Activated naive CD8-positive, alpha-beta T cell (primary cell): ENCODE data around the gene CYP27B1.
"Not testable (repeated sequence)": the region's sequence is repeated elsewhere in the genome, so short reads cannot be mapped to it uniquely, and the experiment has no call there.

Experiments used
- H3K27ac Mint-ChIP-seq: one replicate; pipeline ENCODE4 v1.8.0; 2021; ENCODE audit warnings: mixed read lengths
- H3K27me3 Mint-ChIP-seq: one replicate; pipeline ENCODE4 v1.8.0; 2021; ENCODE audit warnings: mixed read lengths
- H3K36me3 Mint-ChIP-seq: one replicate; pipeline ENCODE4 v1.8.0; 2021; ENCODE audit warnings: mixed read lengths
- H3K4me1 Mint-ChIP-seq: one replicate; pipeline ENCODE4 v1.8.0; 2021; ENCODE audit warnings: low read depth, mixed read lengths
- H3K4me3 Mint-ChIP-seq: one replicate; pipeline ENCODE4 v1.8.0; 2021; ENCODE audit warnings: mild to moderate bottlenecking, mixed read lengths
- H3K9me3 Mint-ChIP-seq: one replicate; pipeline ENCODE4 v1.8.0; 2021; ENCODE audit warnings: low read depth, mixed read lengths

Gene CYP27B1

GRCh38 chr12:57722716-57723629 is 43.9 kb downstream of the CYP27B1 start:
- Mint-ChIP-seq H3K27me3 (no peaks in the 10 kb centered on the region), H3K4me1 (peaks cover 16% of the 10 kb centered on the region), H3K4me3 (no peak overlapping the region), H3K36me3 (peaks cover 3% of the 10 kb centered on the region), H3K9me3 (no peaks in the 10 kb centered on the region), H3K27ac (peak overlapping the region; percentile 10)

GRCh38 chr12:57721846-57722608 is 44.9 kb downstream of the CYP27B1 start:
- not testable (repeated sequence) for H3K4me3 Mint-ChIP-seq, H3K27me3 Mint-ChIP-seq, H3K27ac Mint-ChIP-seq, H3K36me3 Mint-ChIP-seq, H3K9me3 Mint-ChIP-seq
- H3K4me1 Mint-ChIP-seq: peaks cover 16% of the 10 kb centered on the region

GRCh38 chr12:57720606-57721595 is 46.0 kb downstream of the CYP27B1 start:
- no peaks in the 10 kb centered on the region for H3K9me3 Mint-ChIP-seq
- H3K36me3 Mint-ChIP-seq: peaks cover 2% of the 10 kb centered on the region
- no peaks in the 10 kb centered on the region for H3K27me3 Mint-ChIP-seq
- no peak overlapping the region for H3K27ac Mint-ChIP-seq
- no peak overlapping the region for H3K4me3 Mint-ChIP-seq
- H3K4me1 Mint-ChIP-seq: peaks cover 16% of the 10 kb centered on the region

- Mint-ChIP-seq H3K4me3 (no peak overlapping the region), H3K4me1 (peaks cover 15% of the 10 kb centered on the region), H3K36me3 (peaks cover 2% of the 10 kb centered on the region), H3K9me3 (no peaks in the 10 kb centered on the region), H3K27me3 (no peaks in the 10 kb centered on the region), H3K27ac (no peak overlapping the region)
Measured at GRCh38 chr12:57719777-57720605, 46.9 kb downstream of the CYP27B1 start.

GRCh38 chr12:57718641-57719528 is 48.0 kb downstream of the CYP27B1 start:
- Mint-ChIP-seq H3K9me3 (no peaks in the 10 kb centered on the region), H3K27ac (peak overlapping the region; percentile 29), H3K36me3 (peaks cover 2% of the 10 kb centered on the region), H3K27me3 (no peaks in the 10 kb centered on the region), H3K4me1 (peaks cover 8% of the 10 kb centered on the region), H3K4me3 (no peak overlapping the region)

GRCh38 chr12:57717846-57718640 is 48.8 kb downstream of the CYP27B1 start:
- peaks cover 2% of the 10 kb centered on the region for H3K36me3 Mint-ChIP-seq
- H3K27ac Mint-ChIP-seq: no peak overlapping the region
- no peak overlapping the region for H3K4me3 Mint-ChIP-seq
- H3K9me3 Mint-ChIP-seq: no peaks in the 10 kb centered on the region
- no peaks in the 10 kb centered on the region for H3K27me3 Mint-ChIP-seq
- peaks cover 8% of the 10 kb centered on the region for H3K4me1 Mint-ChIP-seq

- H3K4me3 Mint-ChIP-seq: no peak overlapping the region
- no peaks in the 10 kb centered on the region for H3K27me3 Mint-ChIP-seq
- H3K36me3 Mint-ChIP-seq: peaks cover 2% of the 10 kb centered on the region
- H3K27ac Mint-ChIP-seq: no peak overlapping the region
- H3K9me3 Mint-ChIP-seq: no peaks in the 10 kb centered on the region
- peaks cover 5% of the 10 kb centered on the region for H3K4me1 Mint-ChIP-seq
Measured at GRCh38 chr12:57717131-57717530, 49.7 kb downstream of the CYP27B1 start.

- H3K27ac Mint-ChIP-seq: no peak overlapping the region
- no peaks in the 10 kb centered on the region for H3K27me3 Mint-ChIP-seq
- H3K4me3 Mint-ChIP-seq: no peak overlapping the region
- H3K36me3 Mint-ChIP-seq: peaks cover 5% of the 10 kb centered on the region
- H3K9me3 Mint-ChIP-seq: no peaks in the 10 kb centered on the region
- no peaks in the 10 kb centered on the region for H3K4me1 Mint-ChIP-seq
Measured at GRCh38 chr12:57716305-57716704, 50.6 kb downstream of the CYP27B1 start.

GRCh38 chr12:57715786-57716185 is 51.1 kb downstream of the CYP27B1 start:
- Mint-ChIP-seq H3K27ac (no peak overlapping the region), H3K4me1 (no peaks in the 10 kb centered on the region), H3K27me3 (no peaks in the 10 kb centered on the region), H3K4me3 (no peak overlapping the region), H3K36me3 (peaks cover 5% of the 10 kb centered on the region), H3K9me3 (no peaks in the 10 kb centered on the region)

- H3K27me3 Mint-ChIP-seq, H3K4me1 Mint-ChIP-seq, H3K27ac Mint-ChIP-seq, H3K9me3 Mint-ChIP-seq, H3K4me3 Mint-ChIP-seq, H3K36me3 Mint-ChIP-seq: not testable (repeated sequence)
Measured at GRCh38 chr12:57715036-57715748, 51.7 kb downstream of the CYP27B1 start.

- H3K36me3 Mint-ChIP-seq: peaks cover 5% of the 10 kb centered on the region
- H3K4me3 Mint-ChIP-seq: no peak overlapping the region
- H3K27me3 Mint-ChIP-seq: no peaks in the 10 kb centered on the region
- H3K27ac Mint-ChIP-seq: no peak overlapping the region
- no peaks in the 10 kb centered on the region for H3K4me1 Mint-ChIP-seq
- no peaks in the 10 kb centered on the region for H3K9me3 Mint-ChIP-seq
Measured at GRCh38 chr12:57713209-57713608, 53.7 kb downstream of the CYP27B1 start.

GRCh38 chr12:57712701-57713100 is 54.2 kb downstream of the CYP27B1 start:
- H3K9me3 Mint-ChIP-seq: no peaks in the 10 kb centered on the region
- H3K36me3 Mint-ChIP-seq: peaks cover 3% of the 10 kb centered on the region
- no peaks in the 10 kb centered on the region for H3K4me1 Mint-ChIP-seq
- H3K27me3 Mint-ChIP-seq: no peaks in the 10 kb centered on the region
- no peak overlapping the region for H3K4me3 Mint-ChIP-seq
- H3K27ac Mint-ChIP-seq: no peak overlapping the region
